Epithelial cell of proximal tubule (primary cell): ENCODE measurements around the gene AKAP6. TPM values are rescaled to one million over a fixed set of nuclear protein-coding genes. Genes with fewer than 3 reads are reported as not detected.

Experiments used
- DNase-seq: peaks from one replicate; pipeline ENCODE4 v3.0.0-alpha.2; 2011; ENCODE audit warnings: low read depth
- H3K4me3 ChIP-seq: 2 replicates; pipeline ENCODE4 v1.5.1; 2011; ENCODE audit warnings: low read depth, mild to moderate bottlenecking, low read length
- CTCF ChIP-seq: conservative IDR thresholded peaks from 2 replicates; pipeline ENCODE4 v1.5.1; 2012; ENCODE audit warnings: low read depth, mild to moderate bottlenecking, low read length
- total RNA-seq: library from RNA; depleted of rRNA; stranded (reverse); fragments of >200 nt; gene quantifications from 2 replicates; pipeline ENCODE4 v1.2.3, GENCODE V29; 2015

The AKAP6 gene
- total RNA-seq, 1 donor from 2014 or later, result 4.6 TPM

DNA sequence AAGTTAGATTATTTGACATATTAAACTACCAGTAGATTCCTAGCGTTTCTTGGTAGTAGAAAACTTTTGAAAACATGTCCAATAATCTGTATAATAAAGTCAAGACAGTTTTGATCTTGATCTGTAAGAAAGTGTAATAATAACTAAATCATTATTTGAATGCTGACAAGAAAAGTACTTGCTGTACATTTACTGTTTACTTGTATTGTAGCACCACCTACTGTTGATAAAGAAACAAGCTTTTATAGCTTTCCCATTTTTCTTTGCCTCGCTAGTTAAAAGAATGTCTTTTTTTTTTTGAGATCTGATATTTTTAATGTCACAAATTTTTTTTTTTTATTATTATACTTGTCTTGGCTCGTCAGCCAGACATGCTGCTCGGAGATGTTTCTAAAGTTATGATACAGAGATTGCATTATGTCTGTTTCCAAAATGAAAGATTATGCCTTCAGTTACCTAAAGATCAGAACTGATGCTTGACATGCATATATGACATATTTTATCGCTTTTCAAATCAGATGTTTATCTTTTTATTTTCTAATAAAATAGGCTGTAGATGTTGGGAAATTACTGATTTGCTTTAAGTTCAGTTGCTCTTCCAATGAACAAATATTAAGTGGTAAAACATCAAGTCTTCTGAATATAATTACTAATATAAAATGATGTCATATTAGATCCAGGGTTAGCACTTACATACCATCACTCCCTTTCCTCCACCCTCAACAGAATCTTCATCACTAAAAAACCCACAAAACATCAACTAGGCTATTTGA is 140.5 kb downstream of the AKAP6 start:
- peak; percentile 40 for DNase-seq
- H3K4me3 ChIP-seq, result no peak overlapping the region
- TF ChIP-seq CTCF, result peak; percentile 54

- no peak for DNase-seq
- H3K4me3 ChIP-seq, result no peak overlapping the region
- TF ChIP-seq CTCF, result no peak
These were observed 141.1 kb downstream of the AKAP6 start for GRCh38 chr14:32470161-32470715.

- no peak for TF ChIP-seq CTCF
- H3K4me3 ChIP-seq, result no peak overlapping the region
- DNase-seq, result no peak
These were observed 142.1 kb downstream of the AKAP6 start for GRCh38 chr14:32471181-32471580.

- no peak overlapping the region for H3K4me3 ChIP-seq
- no peak for TF ChIP-seq CTCF
- no peak for DNase-seq
These were observed 143.0 kb downstream of the AKAP6 start for GRCh38 chr14:32472076-32472475.

- TF ChIP-seq CTCF, result no peak
- peak overlapping the region; percentile 5 for H3K4me3 ChIP-seq
- DNase-seq, result peak; percentile 39
These were observed 143.7 kb downstream of the AKAP6 start for GRCh38 chr14:32472512-32473463.

DNA sequence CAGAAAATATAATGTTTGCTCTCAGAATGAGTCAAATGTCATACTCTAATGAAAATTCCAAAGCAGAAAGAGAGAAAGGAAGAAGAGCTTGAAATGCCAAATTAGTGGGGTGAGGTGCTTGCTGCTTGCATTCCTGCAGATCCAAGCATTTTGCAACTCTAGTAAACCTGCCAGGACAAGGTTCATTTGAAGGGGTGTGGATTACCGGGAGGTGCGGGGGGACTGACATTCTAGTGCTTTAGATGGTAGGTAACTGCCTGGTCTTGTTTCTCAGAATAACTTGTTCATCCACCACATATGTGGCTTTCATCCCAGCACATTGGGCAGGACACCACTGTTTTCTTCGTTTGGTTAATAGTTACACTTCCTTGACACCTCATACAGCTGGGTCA is 144.4 kb downstream of the AKAP6 start:
- peak overlapping the region; percentile 5 for H3K4me3 ChIP-seq

More for the DNA sequence above, 144.4 kb downstream of the AKAP6 start:
- no peak for TF ChIP-seq CTCF
- peak; percentile 74 for DNase-seq
